HepG2 (cell line): ENCODE measurements around the gene ABCA3.

Source experiments
- CHD2 ChIP-seq: IDR thresholded peaks from 2 replicates; pipeline ENCODE4 v1.6.1; 2011; ENCODE audit warnings: low read depth, low read length, improper control_type of control experiment
- CREB3 ChIP-seq: sonication (generic); formaldehyde crosslinking; IDR thresholded peaks from 2 replicates; pipeline ENCODE4 v1.5.0; 2020; ENCODE audit warnings: missing genetic modification reagents
- ELK4 ChIP-seq: sonication (generic); formaldehyde crosslinking; IDR thresholded peaks from 2 replicates; pipeline ENCODE4 v1.9.0; 2021; ENCODE audit warnings: missing genetic modification reagents, borderline replicate concordance
- KAT7 ChIP-seq: IDR thresholded peaks from 2 replicates; pipeline ENCODE4 v1.6.1; 2018; ENCODE audit warnings: borderline replicate concordance, missing compliant biosample characterization
- MXD4 ChIP-seq: IDR thresholded peaks from 2 replicates; pipeline ENCODE4 v1.6.1; 2016; ENCODE audit warnings: mild to moderate bottlenecking, missing biosample characterization, missing genetic modification reagents
- NR2F6 ChIP-seq, 2 experiments: IDR thresholded peaks; 2 replicates each; pipeline ENCODE4 v1.6.1; 2016; ENCODE audit warnings: antibody characterized with exemption in 1 of 2, mild to moderate bottlenecking in 1 of 2
- USF2 ChIP-seq, 2 experiments: sonication (generic) in 1 of 2; formaldehyde crosslinking in 1 of 2; IDR thresholded peaks; 2 replicates each; pipeline versions ENCODE4 v1.5.1 to v1.6.1; 2011 to 2020; ENCODE audit warnings: borderline replicate concordance in 1 of 2, low read depth in 1 of 2, low read length in 1 of 2, mild to moderate bottlenecking in 1 of 2, missing genetic modification reagents in 1 of 2, moderate library complexity in 1 of 2
- ZNF274 ChIP-seq: sonication (generic); formaldehyde crosslinking; IDR thresholded peaks from 2 replicates; pipeline ENCODE4 v1.5.1; 2020; ENCODE audit warnings: mild to moderate bottlenecking, missing genetic modification reagents
- ZNF446 ChIP-seq: sonication (generic); formaldehyde crosslinking; IDR thresholded peaks from 2 replicates; pipeline ENCODE4 v1.5.0; 2020; ENCODE audit warnings: mild to moderate bottlenecking, missing genetic modification reagents
- ZNF543 ChIP-seq: sonication (generic); formaldehyde crosslinking; IDR thresholded peaks from 2 replicates; pipeline ENCODE4 v1.4.0; 2020; ENCODE audit warnings: mild to moderate bottlenecking, missing genetic modification reagents
- TF ChIP-seq, protein P1 (sequence below): sonication (generic); formaldehyde crosslinking; IDR thresholded peaks from 2 replicates; pipeline ENCODE4 v1.5.0; 2020; ENCODE audit warnings: mild to moderate bottlenecking, missing genetic modification reagents, moderate library complexity
- TF ChIP-seq, protein P2 (sequence below): sonication (generic); formaldehyde crosslinking; IDR thresholded peaks from 2 replicates; pipeline ENCODE4 v1.4.0; 2020; ENCODE audit warnings: mild to moderate bottlenecking, missing genetic modification reagents

DNA sequence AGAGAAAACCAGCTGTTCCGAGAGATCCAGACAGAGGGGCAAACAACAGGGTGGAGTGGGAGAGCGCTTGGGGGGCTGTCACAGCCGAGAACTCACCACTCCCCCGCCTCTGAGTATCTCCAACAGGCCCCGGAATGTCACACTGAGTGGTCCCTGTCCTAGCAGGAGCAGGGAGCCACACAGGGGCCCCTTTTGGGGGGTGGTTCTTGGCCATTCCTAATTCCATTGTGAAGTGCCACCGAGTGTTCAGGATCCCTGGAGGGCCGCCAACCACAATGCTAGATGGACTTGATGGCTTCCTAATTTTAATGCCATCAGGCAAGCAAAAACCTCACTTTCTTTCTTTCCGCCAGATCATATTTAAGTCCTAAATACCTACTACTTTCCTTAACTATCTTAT, 16.8 kb downstream of the ABCA3 start:
- TF ChIP-seq ZNF446 (CRISPR knock-in tag): no peak
- TF ChIP-seq USF2 (IDR thresholded peaks at IDR 0.05; ENCODE audit: low read depth, low read length): no peak
- no peak for TF ChIP-seq USF2 (CRISPR knock-in tag; IDR thresholded peaks at IDR 0.05; ENCODE audit: borderline replicate concordance)
- TF ChIP-seq, protein P1, sequence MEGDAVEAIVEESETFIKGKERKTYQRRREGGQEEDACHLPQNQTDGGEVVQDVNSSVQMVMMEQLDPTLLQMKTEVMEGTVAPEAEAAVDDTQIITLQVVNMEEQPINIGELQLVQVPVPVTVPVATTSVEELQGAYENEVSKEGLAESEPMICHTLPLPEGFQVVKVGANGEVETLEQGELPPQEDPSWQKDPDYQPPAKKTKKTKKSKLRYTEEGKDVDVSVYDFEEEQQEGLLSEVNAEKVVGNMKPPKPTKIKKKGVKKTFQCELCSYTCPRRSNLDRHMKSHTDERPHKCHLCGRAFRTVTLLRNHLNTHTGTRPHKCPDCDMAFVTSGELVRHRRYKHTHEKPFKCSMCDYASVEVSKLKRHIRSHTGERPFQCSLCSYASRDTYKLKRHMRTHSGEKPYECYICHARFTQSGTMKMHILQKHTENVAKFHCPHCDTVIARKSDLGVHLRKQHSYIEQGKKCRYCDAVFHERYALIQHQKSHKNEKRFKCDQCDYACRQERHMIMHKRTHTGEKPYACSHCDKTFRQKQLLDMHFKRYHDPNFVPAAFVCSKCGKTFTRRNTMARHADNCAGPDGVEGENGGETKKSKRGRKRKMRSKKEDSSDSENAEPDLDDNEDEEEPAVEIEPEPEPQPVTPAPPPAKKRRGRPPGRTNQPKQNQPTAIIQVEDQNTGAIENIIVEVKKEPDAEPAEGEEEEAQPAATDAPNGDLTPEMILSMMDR (CRISPR knock-in tag): no peak
- no peak for TF ChIP-seq MXD4 (CRISPR knock-in tag)
- no peak for TF ChIP-seq ZNF274 (CRISPR knock-in tag)
- TF ChIP-seq CHD2: no peak
- TF ChIP-seq, protein P2, sequence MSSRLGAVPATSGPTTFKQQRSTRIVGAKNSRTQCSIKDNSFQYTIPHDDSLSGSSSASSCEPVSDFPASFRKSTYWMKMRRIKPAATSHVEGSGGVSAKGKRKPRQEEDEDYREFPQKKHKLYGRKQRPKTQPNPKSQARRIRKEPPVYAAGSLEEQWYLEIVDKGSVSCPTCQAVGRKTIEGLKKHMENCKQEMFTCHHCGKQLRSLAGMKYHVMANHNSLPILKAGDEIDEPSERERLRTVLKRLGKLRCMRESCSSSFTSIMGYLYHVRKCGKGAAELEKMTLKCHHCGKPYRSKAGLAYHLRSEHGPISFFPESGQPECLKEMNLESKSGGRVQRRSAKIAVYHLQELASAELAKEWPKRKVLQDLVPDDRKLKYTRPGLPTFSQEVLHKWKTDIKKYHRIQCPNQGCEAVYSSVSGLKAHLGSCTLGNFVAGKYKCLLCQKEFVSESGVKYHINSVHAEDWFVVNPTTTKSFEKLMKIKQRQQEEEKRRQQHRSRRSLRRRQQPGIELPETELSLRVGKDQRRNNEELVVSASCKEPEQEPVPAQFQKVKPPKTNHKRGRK (CRISPR knock-in tag): no peak
- TF ChIP-seq ZNF543 (CRISPR knock-in tag): no peak
- no peak for TF ChIP-seq NR2F6 (IDR thresholded peaks at IDR 0.05)
- no peak for TF ChIP-seq NR2F6 (CRISPR knock-in tag; IDR thresholded peaks at IDR 0.05)
- no peak for TF ChIP-seq CREB3 (CRISPR knock-in tag)
- TF ChIP-seq ELK4 (CRISPR knock-in tag): no peak
- TF ChIP-seq KAT7 (CRISPR knock-in tag): no peak
